CD4-positive, alpha-beta T cell (primary cell): Measurements from ENCODE around the gene IL4R. TPM values are rescaled to one million over a fixed set of nuclear protein-coding genes. Genes with fewer than 3 reads are reported as not detected.

Experiments
- ATAC-seq: fragments of 200-7000 bp; cut with Tn5 transposase; one replicate; pipeline ENCODE4 v1.10.0; 2022; ENCODE audit warnings: mild to moderate bottlenecking; ENCODE audit not compliant: poor library complexity
- CTCF ChIA-PET: fragments of 350-600 bp; sonication (Branson Sonifier 250); formaldehyde crosslinking; loops from one replicate; lab custom pipeline; 2021; ENCODE audit warnings: antibody characterized with exemption, inconsistent platforms; lab: Charles Lee
- POLR2A ChIA-PET: fragments of 350-600 bp; sonication (Branson Sonifier 250); formaldehyde crosslinking; loops from one replicate; lab custom pipeline; 2021; ENCODE audit warnings: antibody characterized with exemption, inconsistent platforms; lab: Charles Lee
- DNase-seq, 14 experiments: peaks; one replicate each; pipeline ENCODE4 v3.0.0-alpha.2; 2013 to 2020; ENCODE audit warnings: mixed read lengths in 2 of 14
- H3K27ac ChIP-seq, 2 donors: one replicate each; pipeline versions ENCODE4 v1.5.1 to v1.7.0; 2013; ENCODE audit warnings: low read length in 2 of 2, low read depth in 1 of 2, mild to moderate bottlenecking in 1 of 2
- H3K27me3 ChIP-seq, 2 experiments: 1 replicate in 1 of 2; 2 replicates in 1 of 2; pipeline versions ENCODE4 v1.6.1 to v1.7.0; 2013; ENCODE audit warnings: low read length in 2 of 2, control low read depth in 1 of 2, mild to moderate bottlenecking in 1 of 2, moderate library complexity in 1 of 2; ENCODE audit not compliant: insufficient read depth in 2 of 2, control insufficient read depth in 1 of 2
- H3K36me3 ChIP-seq: one replicate; pipeline ENCODE4 v1.6.1; 2013; ENCODE audit warnings: low read length, control low read depth; ENCODE audit not compliant: insufficient read depth
- H3K4me1 ChIP-seq: one replicate; pipeline ENCODE4 v1.6.1; 2013; ENCODE audit warnings: low read length, control low read depth; ENCODE audit not compliant: insufficient read depth
- H3K4me3 ChIP-seq: one replicate; pipeline ENCODE4 v1.5.1; 2013; ENCODE audit warnings: mild to moderate bottlenecking, low read length, moderate library complexity
- H3K9me3 ChIP-seq, 2 experiments: 1 replicate in 1 of 2; 2 replicates in 1 of 2; pipeline versions ENCODE4 v1.6.1 to v1.7.0; 2013; ENCODE audit warnings: low read length in 2 of 2, mild to moderate bottlenecking in 2 of 2, control low read depth in 1 of 2, moderate library complexity in 1 of 2; ENCODE audit not compliant: control insufficient read depth in 1 of 2, insufficient read depth in 1 of 2
- H3K27ac Mint-ChIP-seq: one replicate; pipeline ENCODE4 v1.8.0; 2020; ENCODE audit warnings: mixed read lengths
- H3K27me3 Mint-ChIP-seq: one replicate; pipeline ENCODE4 v1.8.0; 2021; ENCODE audit warnings: mixed read lengths
- H3K36me3 Mint-ChIP-seq: one replicate; pipeline ENCODE4 v1.8.0; 2021; ENCODE audit warnings: low read depth, mixed read lengths
- H3K4me1 Mint-ChIP-seq: one replicate; pipeline ENCODE4 v1.8.0; 2021; ENCODE audit warnings: low read depth, mixed read lengths
- H3K4me3 Mint-ChIP-seq: one replicate; pipeline ENCODE4 v1.8.0; 2020; ENCODE audit warnings: mild to moderate bottlenecking, mixed read lengths
- H3K9me3 Mint-ChIP-seq: one replicate; pipeline ENCODE4 v1.8.0; 2020; ENCODE audit warnings: mixed read lengths
- CTCF ChIP-seq: fragments of 200-600 bp; IDR thresholded peaks from one replicate; pipeline ENCODE4 v1.8.0; 2022; ENCODE audit warnings: antibody characterized with exemption, mild to moderate bottlenecking
- intact Hi-C, 2 experiments: fragments of 100-400 bp; cut with DNase I in 1 of 2; cut with micrococcal nuclease in 1 of 2; formaldehyde crosslinking; loops; one replicate each; pipeline versions ENCODE4 v1.15.1 to v1.9.0; 2023 to 2025; cut with DNase I, micrococcal nuclease
- total RNA-seq, 174 experiments: library from RNA in 2 of 174; stranded (reverse) in 2 of 174; gene quantifications; one replicate each; pipeline ENCODE4 v1.2.3 and lab custom pipeline; 2021 to 2026

The IL4R gene
- total RNA-seq, 2 experiments from 2014 or later = 145 to 147 TPM

- no peak for ATAC-seq
These were observed 88.8 kb downstream of the IL4R start for GRCh38 chr16:27402569-27402963.

DNA sequence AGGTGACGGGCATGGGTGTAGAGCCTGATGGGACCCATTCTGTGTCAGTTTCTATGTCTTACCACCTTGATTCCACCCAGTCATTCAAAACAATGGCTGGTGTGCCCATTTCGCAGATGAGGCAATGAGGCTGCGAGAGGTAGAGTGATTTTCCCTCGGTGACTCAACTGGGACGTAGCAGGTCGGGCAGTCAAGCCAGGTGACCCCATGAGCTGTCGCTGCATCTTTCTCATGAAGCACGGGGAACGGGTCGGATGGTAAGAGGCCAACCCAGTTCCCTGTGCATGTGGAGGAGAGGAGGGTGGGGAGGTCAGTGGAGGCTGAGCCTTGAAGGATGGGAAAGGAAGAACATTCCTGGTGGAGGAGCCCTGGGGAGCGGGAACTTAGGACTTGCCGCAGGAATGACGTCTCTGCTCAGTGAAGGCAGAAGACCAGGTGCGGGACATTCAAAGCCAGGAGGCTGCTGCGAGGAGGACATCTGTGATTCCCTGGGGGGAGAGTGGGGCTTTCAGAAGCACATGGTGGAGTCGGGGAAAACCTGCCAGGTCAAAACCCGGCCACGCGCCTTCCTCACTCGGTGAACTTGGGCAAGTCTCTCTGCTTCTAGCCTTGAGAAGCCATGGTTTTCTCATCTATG, 89.3 kb downstream of the IL4R start:
- ATAC-seq = peak; percentile 6
- intact Hi-C loops = loop anchor here (1.0 to 5.0 kb wide), 5 partner anchors 28 to 168 kb away; no protein-coding TSS in a partner anchor

More at GRCh38 chr16:27402569-27402963, 88.8 kb downstream of the IL4R start:
- ChIA-PET CTCF (interaction anchor here (1.2 to 3.6 kb wide), 7 partner anchors 18 to 223 kb away, joined by 3 to 18 read pairs (median 5); no protein-coding TSS in a partner anchor), POLR2A (interaction anchor here (0.7 to 9.2 kb wide), 20 partner anchors 11 to 233 kb away, joined by 3 to 134 read pairs (median 7); partner anchors contain the start of gene KDM8)
- peak overlapping the region; percentile 98 for H3K4me3 Mint-ChIP-seq
- no peaks in the 10 kb centered on the region for H3K9me3 Mint-ChIP-seq
- H3K4me1 Mint-ChIP-seq = peaks cover 85% of the 10 kb centered on the region
- Histone ChIP-seq H3K4me3 (peak overlapping the region; percentile 99), H3K36me3 (no peaks in the 10 kb centered on the region), H3K9me3 (no peaks in the 10 kb centered on the region), H3K27me3 (no peaks in the 10 kb centered on the region), H3K27ac (peak overlapping the region; percentile 81 to 94), H3K4me1 (peaks cover 69% of the 10 kb centered on the region)
- H3K27me3 Mint-ChIP-seq = no peaks in the 10 kb centered on the region
- H3K27ac Mint-ChIP-seq = peak overlapping the region; percentile 90
- no peak for TF ChIP-seq CTCF
- H3K36me3 Mint-ChIP-seq = peaks cover 41% of the 10 kb centered on the region
- intact Hi-C loops = loop anchor here (1.0 to 5.0 kb wide), 5 partner anchors 28 to 167 kb away; no protein-coding TSS in a partner anchor
- no peak for DNase-seq

More for the DNA sequence above, 89.3 kb downstream of the IL4R start:
- H3K36me3 ChIP-seq = peaks cover 1% of the 10 kb centered on the region
- H3K27me3 Mint-ChIP-seq = no peaks in the 10 kb centered on the region
- peaks cover 73% of the 10 kb centered on the region for H3K4me1 ChIP-seq
- ChIA-PET CTCF (interaction anchor here (0.9 to 5.5 kb wide), 6 partner anchors 44 to 223 kb away, joined by 3 to 25 read pairs (median 8); no protein-coding TSS in a partner anchor), POLR2A (interaction anchor here (0.8 to 9.2 kb wide), 16 partner anchors 19 to 234 kb away, joined by 3 to 134 read pairs (median 8); partner anchors contain the start of gene KDM8)
- peak overlapping the region; percentile 99 for H3K4me3 ChIP-seq
- H3K36me3 Mint-ChIP-seq = peaks cover 45% of the 10 kb centered on the region
- peak overlapping the region; percentile 90 for H3K27ac Mint-ChIP-seq
- no peaks in the 10 kb centered on the region for H3K9me3 ChIP-seq
- no peaks in the 10 kb centered on the region for H3K27me3 ChIP-seq
- peak overlapping the region; percentile 81 to 94 for H3K27ac ChIP-seq
- no peaks in the 10 kb centered on the region for H3K9me3 Mint-ChIP-seq
- peaks cover 90% of the 10 kb centered on the region for H3K4me1 Mint-ChIP-seq
- peak in 5 of 14 experiments; percentile 36 to 65 (median 45) for DNase-seq
- peak overlapping the region; percentile 98 for H3K4me3 Mint-ChIP-seq
- TF ChIP-seq CTCF = no peak
